ENCODE results near the gene RGS19. TPM values are rescaled to one million over a fixed set of nuclear protein-coding genes. Genes with fewer than 3 reads are reported as not detected.

Gene RGS19
- total RNA-seq, 4 donors from 2014 or later = 14.8 to 18.4 (median 16.2) TPM

DNA sequence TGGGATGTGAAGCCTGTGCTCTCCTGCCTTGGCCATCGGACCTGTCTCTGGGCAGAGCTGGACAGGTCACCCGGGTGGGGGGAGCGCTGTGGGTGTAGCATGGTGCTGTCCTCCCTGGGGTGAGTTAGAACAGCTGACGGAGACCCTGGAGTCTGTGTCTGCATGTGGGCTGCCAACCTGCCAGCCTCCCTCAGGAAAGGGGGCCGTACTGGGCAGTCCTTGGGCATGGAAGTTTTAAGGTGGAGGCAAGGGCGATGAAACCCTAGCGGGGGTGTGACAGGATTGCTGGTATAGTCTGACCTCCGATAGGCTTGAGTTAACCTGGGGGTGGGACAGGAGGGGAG lies 32.3 kb downstream of the RGS19 start:
- DNase-seq (ENCODE audit: low spot score in 2 of 2) = no peak
- Histone ChIP-seq H3K4me1 (peaks cover 38% of the 10 kb centered on the region), H3K36me3 (no peaks in the 10 kb centered on the region), H3K4me3 (peak overlapping the region; percentile 43), H3K27me3 (peaks cover 71% of the 10 kb centered on the region), H3K27ac (no peak overlapping the region), H3K9me3 (no peaks in the 10 kb centered on the region)
- WGBS = 79% methylated on average over 8 of the region's 8 CpGs
- TF ChIP-seq POLR2AphosphoS5 (IDR thresholded peaks at IDR 0.05) (no peak), POLR2A (IDR thresholded peaks at IDR 0.05) (no peak), EP300 (IDR thresholded peaks at IDR 0.05) (no peak)
- TF ChIP-seq, protein P1, sequence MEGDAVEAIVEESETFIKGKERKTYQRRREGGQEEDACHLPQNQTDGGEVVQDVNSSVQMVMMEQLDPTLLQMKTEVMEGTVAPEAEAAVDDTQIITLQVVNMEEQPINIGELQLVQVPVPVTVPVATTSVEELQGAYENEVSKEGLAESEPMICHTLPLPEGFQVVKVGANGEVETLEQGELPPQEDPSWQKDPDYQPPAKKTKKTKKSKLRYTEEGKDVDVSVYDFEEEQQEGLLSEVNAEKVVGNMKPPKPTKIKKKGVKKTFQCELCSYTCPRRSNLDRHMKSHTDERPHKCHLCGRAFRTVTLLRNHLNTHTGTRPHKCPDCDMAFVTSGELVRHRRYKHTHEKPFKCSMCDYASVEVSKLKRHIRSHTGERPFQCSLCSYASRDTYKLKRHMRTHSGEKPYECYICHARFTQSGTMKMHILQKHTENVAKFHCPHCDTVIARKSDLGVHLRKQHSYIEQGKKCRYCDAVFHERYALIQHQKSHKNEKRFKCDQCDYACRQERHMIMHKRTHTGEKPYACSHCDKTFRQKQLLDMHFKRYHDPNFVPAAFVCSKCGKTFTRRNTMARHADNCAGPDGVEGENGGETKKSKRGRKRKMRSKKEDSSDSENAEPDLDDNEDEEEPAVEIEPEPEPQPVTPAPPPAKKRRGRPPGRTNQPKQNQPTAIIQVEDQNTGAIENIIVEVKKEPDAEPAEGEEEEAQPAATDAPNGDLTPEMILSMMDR (IDR thresholded peaks at IDR 0.05) = no peak

GRCh38 chr20:64045346-64046011 lies 33.8 kb downstream of the RGS19 start:
- Histone ChIP-seq H3K27me3 (peaks cover 65% of the 10 kb centered on the region), H3K27ac (no peak overlapping the region)
- WGBS = 43% methylated on average over 6 of the region's 11 CpGs

DNA sequence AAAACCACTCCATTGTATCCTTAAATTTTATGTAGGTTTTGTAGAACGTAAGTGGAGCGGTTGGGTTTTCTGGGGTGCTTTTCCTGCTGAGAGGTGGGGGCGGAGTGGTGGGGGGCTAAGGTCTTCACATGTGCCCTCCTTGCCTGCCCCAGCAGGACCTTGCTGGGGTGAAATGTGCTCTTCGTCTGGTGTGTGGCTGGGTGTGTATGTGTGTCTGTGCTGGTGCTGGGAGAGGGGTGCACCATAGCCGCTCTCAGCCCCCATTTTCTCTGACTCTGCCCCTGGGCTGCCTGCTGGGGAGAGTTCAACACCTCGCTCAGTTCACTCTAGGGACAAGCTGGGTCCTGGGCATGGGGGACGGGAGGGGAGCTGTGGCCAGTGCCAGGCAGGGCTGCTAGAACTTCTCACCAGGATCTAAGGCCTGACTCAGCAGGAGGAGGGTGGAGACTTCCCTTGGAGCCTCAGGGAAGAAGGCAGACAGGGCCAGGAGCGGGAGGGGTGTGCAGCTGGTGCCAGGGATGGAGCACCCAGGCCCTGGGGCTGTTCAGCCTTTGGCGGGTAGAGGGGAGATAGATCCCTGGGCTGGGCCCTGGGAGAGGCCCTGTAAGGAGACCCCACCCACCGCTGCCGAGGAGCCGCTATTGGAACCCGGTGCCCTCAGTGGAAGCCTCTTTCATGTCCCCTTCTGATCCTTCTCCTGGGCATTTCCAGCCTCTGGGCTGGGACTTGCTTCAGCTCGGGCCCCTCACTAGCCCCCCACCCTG lies 34.7 kb downstream of the RGS19 start:
- DNase-seq (ENCODE audit: low spot score in 2 of 2) = no peak
- no peaks in the 10 kb centered on the region for H3K36me3 ChIP-seq
- H3K4me1 ChIP-seq = peaks cover 53% of the 10 kb centered on the region
- no peak overlapping the region for H3K4me3 ChIP-seq
- peaks cover 63% of the 10 kb centered on the region for H3K27me3 ChIP-seq
- H3K27ac ChIP-seq = peak overlapping the region; percentile 10
- TF ChIP-seq POLR2AphosphoS5 (IDR thresholded peaks at IDR 0.05) (no peak), EP300 (IDR thresholded peaks at IDR 0.05) (no peak), POLR2A (IDR thresholded peaks at IDR 0.05) (no peak)
- TF ChIP-seq, protein P1 (IDR thresholded peaks at IDR 0.05) = no peak
- no peaks in the 10 kb centered on the region for H3K9me3 ChIP-seq
- WGBS = 80% methylated on average over 3 of the region's 14 CpGs

More at GRCh38 chr20:64045346-64046011, 33.8 kb downstream of the RGS19 start:
- Histone ChIP-seq H3K36me3 (no peaks in the 10 kb centered on the region), H3K4me3 (peak overlapping the region; percentile 43), H3K4me1 (peaks cover 53% of the 10 kb centered on the region), H3K9me3 (no peaks in the 10 kb centered on the region)
- DNase-seq (ENCODE audit: low spot score in 2 of 2) = no peak
- TF ChIP-seq POLR2A (IDR thresholded peaks at IDR 0.05) = no peak

- Histone ChIP-seq H3K27me3 (peaks cover 62% of the 10 kb centered on the region), H3K4me1 (peaks cover 56% of the 10 kb centered on the region), H3K27ac (no peak overlapping the region), H3K4me3 (no peak overlapping the region), H3K9me3 (no peaks in the 10 kb centered on the region), H3K36me3 (no peaks in the 10 kb centered on the region)
- WGBS = 90% methylated on average over 9 of the region's 9 CpGs
- no peak for DNase-seq (ENCODE audit: low spot score in 2 of 2)
- TF ChIP-seq POLR2A (IDR thresholded peaks at IDR 0.05) (no peak), POLR2AphosphoS5 (IDR thresholded peaks at IDR 0.05) (no peak), EP300 (IDR thresholded peaks at IDR 0.05) (no peak)
- TF ChIP-seq, protein P1 (IDR thresholded peaks at IDR 0.05) = no peak
These were observed 35.5 kb downstream of the RGS19 start for GRCh38 chr20:64043768-64044167.

GRCh38 chr20:64042054-64042781 lies 37.1 kb downstream of the RGS19 start:
- H3K4me3 ChIP-seq = peak overlapping the region; percentile 46
- H3K36me3 ChIP-seq = no peaks in the 10 kb centered on the region
- H3K9me3 ChIP-seq = no peaks in the 10 kb centered on the region
- peaks cover 59% of the 10 kb centered on the region for H3K4me1 ChIP-seq
- TF ChIP-seq, protein P1 (IDR thresholded peaks at IDR 0.05) = no peak
- TF ChIP-seq EP300 (IDR thresholded peaks at IDR 0.05) = no peak
- TF ChIP-seq POLR2AphosphoS5 (IDR thresholded peaks at IDR 0.05) = no peak
- no peak for TF ChIP-seq POLR2A (IDR thresholded peaks at IDR 0.05)
- peak overlapping the region; percentile 33 for H3K27ac ChIP-seq
- H3K27me3 ChIP-seq = peaks cover 57% of the 10 kb centered on the region
- DNase-seq (ENCODE audit: low spot score in 2 of 2) = no peak
- 23% methylated on average over 6 of the region's 55 CpGs for WGBS
